ENCODE data around the gene CAND2. TPM values are rescaled to one million over a fixed set of nuclear protein-coding genes. Genes with fewer than 3 reads are reported as not detected.
"Not testable (repeated sequence)": the region's sequence is repeated elsewhere in the genome, so short reads cannot be mapped to it uniquely, and the experiment has no call there.

The CAND2 gene
- total and polyA plus RNA-seq, 2 experiments from 2014 or later: 0.43 to 0.53 TPM

DNA sequence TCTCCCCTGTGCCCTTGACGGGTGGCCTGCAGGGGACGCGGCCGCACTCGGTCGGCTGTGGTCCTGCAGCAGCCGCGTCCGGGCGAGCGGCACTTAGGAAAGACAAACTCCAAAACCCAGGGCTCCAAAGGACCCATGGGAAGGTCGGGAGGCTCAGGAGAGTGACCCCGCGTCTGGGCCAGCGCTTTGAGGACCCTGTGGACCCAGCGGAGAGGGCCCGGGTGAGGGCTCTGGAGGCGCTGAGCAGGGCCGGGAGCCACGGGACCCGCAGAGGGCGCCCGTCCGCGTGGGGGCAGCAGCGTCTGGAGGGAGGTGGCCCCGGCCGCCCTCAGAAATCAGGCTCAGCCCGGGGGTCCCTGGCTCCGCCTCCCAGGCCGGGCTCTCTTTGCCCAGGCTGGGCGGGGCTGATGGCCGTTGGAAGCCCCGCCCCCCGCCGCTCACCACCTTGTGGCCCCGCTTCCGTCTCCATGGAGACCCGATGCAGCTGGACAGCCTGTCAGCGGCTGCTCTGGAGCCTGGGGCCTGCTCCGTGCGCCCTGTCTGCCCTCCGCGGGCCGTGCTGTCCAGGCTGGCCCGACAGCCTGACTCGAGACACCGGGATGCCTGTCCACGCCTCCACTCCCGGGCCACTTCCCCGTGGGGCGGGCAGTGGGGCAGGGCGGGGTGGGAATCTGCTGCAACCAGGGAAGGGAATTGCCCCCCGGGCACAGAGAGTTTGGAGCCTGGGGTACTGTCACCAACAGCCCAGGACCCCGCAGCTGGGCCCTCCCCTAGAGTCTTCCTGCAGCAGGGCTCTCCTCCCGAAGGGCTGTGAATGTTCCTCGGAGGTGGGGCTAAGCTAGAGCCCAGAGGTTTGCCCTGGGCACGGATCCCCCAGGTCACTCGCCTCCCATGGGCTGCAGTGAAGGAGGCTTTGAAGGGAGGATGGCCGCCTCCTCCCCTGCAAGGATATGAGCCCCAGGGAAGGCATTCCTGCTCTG lies 79.7 kb downstream of the CAND2 start:
- H3K27me3 ChIP-seq (replicated peaks; ENCODE audit: insufficient read depth): no peaks in the 10 kb centered on the region; the same call in 1 of the 2 replicates
- no peaks in the 10 kb centered on the region for H3K79me2 ChIP-seq (ENCODE audit: insufficient read depth)
- no peaks in the 10 kb centered on the region for H3K36me3 ChIP-seq (ENCODE audit: low read depth)
- no peak overlapping the region for H3K9ac ChIP-seq
- H3K4me1 ChIP-seq (ENCODE audit: insufficient read depth): peaks cover 3% of the 10 kb centered on the region; the same call in 1 of the 2 replicates
- TF ChIP-seq EZH2phosphoT487 (IDR thresholded peaks at IDR 0.05; ENCODE audit: insufficient read depth, low read depth) (no peak), EZH2 (IDR thresholded peaks at IDR 0.05; ENCODE audit: insufficient read depth, poor library complexity, severe bottlenecking) (no peak)
- WGBS, 2 experiments (ENCODE audit: low coverage in 1 of 2, low lambda C conversion rate in 2 of 2, missing lambda C conversion rate in 2 of 2): 37 to 47% methylated on average over 27 to 56 of the region's 60 CpGs
- no peak overlapping the region for H2AFZ ChIP-seq
- no peak overlapping the region for H3K4me3 ChIP-seq
- H3F3A ChIP-seq (ENCODE audit: insufficient read depth): no peaks in the 10 kb centered on the region
- H3K27ac ChIP-seq: no peak overlapping the region
- in situ Hi-C loops (cut with MboI): no loop called here
- no peaks in the 10 kb centered on the region for H3K9me3 ChIP-seq (ENCODE audit: low read depth)
- peak; percentile 24 for DNase-seq
- H4K20me1 ChIP-seq (ENCODE audit: insufficient read depth): no peaks in the 10 kb centered on the region
- H3K9me2 ChIP-seq (ENCODE audit: insufficient read depth): no peaks in the 10 kb centered on the region
- no peak overlapping the region for H3K4me2 ChIP-seq (ENCODE audit: unreplicated experiment)

GRCh38 chr3:12877040-12877439 lies 80.6 kb downstream of the CAND2 start:
- WGBS, 2 experiments (ENCODE audit: low coverage in 1 of 2, low lambda C conversion rate in 2 of 2, missing lambda C conversion rate in 2 of 2): 85 to 91% methylated on average over 7 of the region's 7 CpGs

DNA sequence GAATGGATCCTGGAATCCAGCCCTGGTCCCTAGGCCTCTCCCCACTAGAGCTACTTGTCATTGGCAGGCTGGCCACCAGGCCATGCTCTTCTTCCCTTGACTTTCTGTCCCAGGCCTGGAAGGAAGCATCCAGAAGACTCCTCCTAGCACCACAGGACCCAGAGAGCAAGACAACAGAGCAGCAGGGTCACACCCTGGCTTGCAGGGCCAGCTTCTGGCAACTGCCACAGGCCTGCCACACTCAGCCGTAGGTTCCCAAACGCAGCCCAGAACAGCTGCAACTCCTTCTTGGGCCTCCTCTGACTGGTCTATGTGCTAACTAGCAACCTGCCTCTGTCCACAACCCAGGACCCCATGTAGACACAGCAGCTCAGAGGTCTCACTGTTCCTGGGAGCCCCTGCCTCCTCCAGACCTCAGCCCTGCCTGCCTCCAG lies 81.7 kb downstream of the CAND2 start:
- Histone ChIP-seq H3K4me2 (ENCODE audit: unreplicated experiment) (no peak overlapping the region), H2AFZ (no peak overlapping the region), H3K9me2 (ENCODE audit: insufficient read depth) (no peaks in the 10 kb centered on the region), H3K9me3 (ENCODE audit: low read depth) (no peaks in the 10 kb centered on the region), H3F3A (ENCODE audit: insufficient read depth) (no peaks in the 10 kb centered on the region), H3K9ac (no peak overlapping the region), H3K27ac (no peak overlapping the region), H4K20me1 (ENCODE audit: insufficient read depth) (no peaks in the 10 kb centered on the region), H3K4me1 (ENCODE audit: insufficient read depth) (no peaks in the 10 kb centered on the region), H3K27me3 (replicated peaks; ENCODE audit: insufficient read depth) (no peaks in the 10 kb centered on the region; the same call in 1 of the 2 replicates), H3K4me3 (no peak overlapping the region), H3K79me2 (ENCODE audit: insufficient read depth) (no peaks in the 10 kb centered on the region), H3K36me3 (ENCODE audit: low read depth) (no peaks in the 10 kb centered on the region)
- WGBS, 2 experiments (ENCODE audit: low coverage in 1 of 2, low lambda C conversion rate in 2 of 2, missing lambda C conversion rate in 2 of 2): 50 to 55% methylated on average over 2 of the region's 2 CpGs
- no peak for TF ChIP-seq EZH2phosphoT487 (IDR thresholded peaks at IDR 0.05; ENCODE audit: insufficient read depth, low read depth)
- TF ChIP-seq EZH2 (IDR thresholded peaks at IDR 0.05; ENCODE audit: insufficient read depth, poor library complexity, severe bottlenecking): no peak
- no peak for DNase-seq
- in situ Hi-C loops (cut with MboI): no loop called here

More at GRCh38 chr3:12877040-12877439, 80.6 kb downstream of the CAND2 start:
- TF ChIP-seq EZH2 (IDR thresholded peaks at IDR 0.05; ENCODE audit: insufficient read depth, poor library complexity, severe bottlenecking) (no peak), EZH2phosphoT487 (IDR thresholded peaks at IDR 0.05; ENCODE audit: insufficient read depth, low read depth) (no peak)
- no peak overlapping the region for H3K9ac ChIP-seq
- H3K4me3 ChIP-seq: no peak overlapping the region
- no peaks in the 10 kb centered on the region for H3F3A ChIP-seq (ENCODE audit: insufficient read depth)
- H3K9me2 ChIP-seq (ENCODE audit: insufficient read depth): no peaks in the 10 kb centered on the region
- H3K4me2 ChIP-seq (ENCODE audit: unreplicated experiment): no peak overlapping the region
- H3K36me3 ChIP-seq (ENCODE audit: low read depth): no peaks in the 10 kb centered on the region
- H3K4me1 ChIP-seq (ENCODE audit: insufficient read depth): no peaks in the 10 kb centered on the region
- DNase-seq: no peak
- in situ Hi-C loops (cut with MboI): no loop called here
- no peaks in the 10 kb centered on the region for H4K20me1 ChIP-seq (ENCODE audit: insufficient read depth)
- no peak overlapping the region for H2AFZ ChIP-seq
- no peaks in the 10 kb centered on the region for H3K9me3 ChIP-seq (ENCODE audit: low read depth)
- no peak overlapping the region for H3K27ac ChIP-seq
- H3K27me3 ChIP-seq (replicated peaks; ENCODE audit: insufficient read depth): no peaks in the 10 kb centered on the region; the same call in 1 of the 2 replicates
- H3K79me2 ChIP-seq (ENCODE audit: insufficient read depth): no peaks in the 10 kb centered on the region

DNA sequence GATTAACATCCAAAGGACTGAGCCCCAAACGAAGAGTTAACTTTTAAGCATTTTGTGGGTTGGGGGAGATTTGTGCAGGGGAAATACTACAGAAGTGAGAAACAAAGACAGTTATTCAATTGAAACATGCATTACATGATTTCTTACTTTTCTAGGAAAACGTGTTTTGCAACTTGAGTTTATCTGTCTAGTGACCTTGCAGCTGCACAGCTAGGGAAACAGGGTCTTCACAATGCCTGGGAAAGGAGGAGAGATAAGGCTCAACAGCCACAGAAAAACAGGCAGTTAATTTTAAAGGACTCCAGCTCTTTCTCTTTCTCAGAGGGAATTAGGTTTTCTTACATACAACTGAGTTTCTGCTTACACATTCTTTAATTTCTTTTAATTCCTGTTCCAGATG lies 82.3 kb downstream of the CAND2 start:
- H3K9me2 ChIP-seq (ENCODE audit: insufficient read depth); H3K4me2 ChIP-seq (ENCODE audit: unreplicated experiment); H3K9me3 ChIP-seq (ENCODE audit: low read depth); H3K27ac ChIP-seq; H3K27me3 ChIP-seq (replicated peaks; ENCODE audit: insufficient read depth); H3K36me3 ChIP-seq (ENCODE audit: low read depth); H4K20me1 ChIP-seq (ENCODE audit: insufficient read depth); H3K4me3 ChIP-seq; DNase-seq; H3K9ac ChIP-seq; H3K4me1 ChIP-seq (ENCODE audit: insufficient read depth); H3K79me2 ChIP-seq (ENCODE audit: insufficient read depth); H2AFZ ChIP-seq; H3F3A ChIP-seq (ENCODE audit: insufficient read depth); in situ Hi-C loops (cut with MboI): not testable (repeated sequence)
- 22 to 42% methylated on average over 2 of the region's 2 CpGs for WGBS, 2 experiments (ENCODE audit: low coverage in 1 of 2, low lambda C conversion rate in 2 of 2, missing lambda C conversion rate in 2 of 2)
